ENCODE measurements around the gene KRT9.

DNA sequence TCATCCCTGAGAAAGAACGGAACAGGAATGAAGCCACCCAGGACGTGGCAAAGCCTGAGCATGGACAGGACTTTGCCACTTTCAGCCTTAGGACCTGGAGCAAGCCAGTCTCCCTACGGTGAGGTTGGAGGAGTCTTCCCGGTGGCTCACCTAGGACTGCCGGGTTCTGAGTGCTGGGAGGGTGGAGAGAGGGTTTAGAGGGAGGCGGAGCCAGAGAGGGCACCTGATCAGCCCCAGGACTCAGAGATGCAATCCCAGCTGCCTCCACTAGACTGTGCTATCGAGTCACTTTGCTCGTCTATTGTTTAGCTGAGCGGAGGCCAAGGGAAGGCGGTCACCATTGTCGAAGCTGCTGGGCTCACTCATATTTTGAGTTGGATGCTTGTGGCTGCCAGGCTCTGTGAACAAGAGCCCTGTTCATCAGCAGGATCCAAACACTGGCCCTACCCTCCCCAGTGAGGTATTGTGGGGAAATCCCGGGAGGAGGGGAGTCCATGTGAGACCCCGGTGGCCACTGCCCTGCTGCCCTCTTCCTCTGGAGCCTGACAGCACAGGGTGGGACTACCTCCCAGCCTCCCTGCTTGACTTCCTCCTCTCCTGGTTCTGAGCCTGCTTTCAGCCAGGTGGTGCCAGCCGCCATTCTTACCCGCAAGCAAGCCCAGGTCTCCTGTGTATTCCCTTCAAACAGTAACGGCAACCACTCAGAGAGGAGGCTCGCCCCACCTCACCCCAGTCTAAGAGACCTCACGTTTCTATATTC lies 7.8 kb upstream of the KRT9 start:
- TF ChIP-seq POLR2A (IDR thresholded peaks at IDR 0.05; ENCODE audit: low read depth, low read length) (no peak), TAF1 (IDR thresholded peaks at IDR 0.05; ENCODE audit: borderline replicate concordance, low read depth, low read length) (no peak), POLR2AphosphoS5 (IDR thresholded peaks at IDR 0.05; ENCODE audit: low read depth, low read length) (no peak)

All from GM12892 (cell line).